Measurements from ENCODE around the gene TLR3. TPM values are rescaled to one million over a fixed set of nuclear protein-coding genes. Genes with fewer than 3 reads are reported as not detected.
A peak's percentile ranks its signal among the peaks of the same experiment; 100 is the strongest.

The TLR3 gene
- total and polyA plus RNA-seq, 12 donors: 1.3 to 27.2 (median 12.8) TPM

DNA sequence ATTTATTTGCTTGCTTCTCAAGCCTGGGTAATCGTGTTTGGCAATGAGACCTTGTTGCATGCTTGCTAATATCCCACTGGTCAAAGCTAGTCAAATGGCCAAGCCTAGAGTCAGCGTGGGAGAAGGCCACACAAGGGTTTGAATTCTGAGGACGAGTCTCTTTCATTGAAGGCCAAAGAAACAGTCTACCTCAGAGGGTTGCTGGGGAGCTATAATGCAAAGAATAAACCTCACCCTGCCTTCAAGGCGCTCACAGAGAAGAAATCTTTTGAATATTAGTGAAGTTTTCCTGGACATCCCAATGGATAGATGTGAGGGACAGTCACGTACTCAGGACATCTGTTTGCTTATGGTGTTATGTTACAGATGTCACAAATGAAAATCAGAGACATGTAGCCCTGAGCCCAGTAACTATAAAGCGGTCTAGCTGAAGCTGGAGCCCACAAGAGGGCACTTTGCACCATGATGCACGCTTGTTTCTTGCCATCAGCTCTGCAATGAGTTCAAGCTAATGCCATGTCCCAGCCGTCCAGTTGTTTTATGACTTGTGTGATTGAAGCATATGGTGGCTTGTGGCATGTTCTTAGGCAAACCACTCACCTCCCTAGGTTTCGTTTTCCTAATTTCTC is 1.1 kb upstream of the TLR3 start:
- Histone ChIP-seq H3K36me3 (replicated peaks in 1 of 2) (no peaks in the 10 kb centered on the region), H3K27ac (peak overlapping the region in 2 of 5 donors; percentile 60 to 73), H3K9me3 (replicated peaks in 1 of 3) (no peaks in the 10 kb centered on the region), H3K4me1 (replicated peaks in 1 of 2) (peaks cover 6 to 14% of the 10 kb centered on the region in 2 donors), H3K4me3 (peak overlapping the region in 3 of 4 donors; percentile 52 to 76 (median 58)), H3K27me3 (no peaks in the 10 kb centered on the region)
- intact Hi-C loops (cut with DNase I): no loop called here
- WGBS, 4 donors: 34 to 44% (median 36%) methylated on average over 9 of the region's 9 CpGs
- DNase-seq: peak; percentile 62 to 84 (median 74)
- TF ChIP-seq, protein P1, sequence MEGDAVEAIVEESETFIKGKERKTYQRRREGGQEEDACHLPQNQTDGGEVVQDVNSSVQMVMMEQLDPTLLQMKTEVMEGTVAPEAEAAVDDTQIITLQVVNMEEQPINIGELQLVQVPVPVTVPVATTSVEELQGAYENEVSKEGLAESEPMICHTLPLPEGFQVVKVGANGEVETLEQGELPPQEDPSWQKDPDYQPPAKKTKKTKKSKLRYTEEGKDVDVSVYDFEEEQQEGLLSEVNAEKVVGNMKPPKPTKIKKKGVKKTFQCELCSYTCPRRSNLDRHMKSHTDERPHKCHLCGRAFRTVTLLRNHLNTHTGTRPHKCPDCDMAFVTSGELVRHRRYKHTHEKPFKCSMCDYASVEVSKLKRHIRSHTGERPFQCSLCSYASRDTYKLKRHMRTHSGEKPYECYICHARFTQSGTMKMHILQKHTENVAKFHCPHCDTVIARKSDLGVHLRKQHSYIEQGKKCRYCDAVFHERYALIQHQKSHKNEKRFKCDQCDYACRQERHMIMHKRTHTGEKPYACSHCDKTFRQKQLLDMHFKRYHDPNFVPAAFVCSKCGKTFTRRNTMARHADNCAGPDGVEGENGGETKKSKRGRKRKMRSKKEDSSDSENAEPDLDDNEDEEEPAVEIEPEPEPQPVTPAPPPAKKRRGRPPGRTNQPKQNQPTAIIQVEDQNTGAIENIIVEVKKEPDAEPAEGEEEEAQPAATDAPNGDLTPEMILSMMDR (IDR thresholded peaks at IDR 0.05): peak; percentile 27 to 54 (median 51)
- TF ChIP-seq POLR2A (IDR thresholded peaks at IDR 0.05): peak in 1 of 2 donors; percentile 38

DNA sequence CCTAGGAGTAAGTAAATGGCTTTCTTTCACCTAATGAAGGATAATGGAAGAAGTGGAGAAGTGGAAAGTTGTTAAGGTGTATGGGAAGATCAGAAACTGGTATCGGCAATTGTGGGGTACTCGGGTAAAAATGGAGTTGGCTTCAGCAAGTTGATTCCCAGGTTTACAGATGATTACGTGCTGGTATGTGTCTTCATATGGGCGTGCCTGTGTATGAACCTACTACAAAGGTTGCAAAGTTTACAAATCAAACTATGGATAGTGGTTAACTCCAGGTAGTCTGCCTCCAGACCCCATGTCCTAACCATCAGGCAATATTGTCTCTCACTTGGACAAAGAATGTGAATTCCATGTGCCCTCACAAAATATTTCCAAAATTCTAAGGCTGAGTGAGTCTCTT is 773 bp downstream of the TLR3 start:
- 53 to 66% (median 64%) methylated on average over 4 of the region's 4 CpGs for WGBS, 4 donors
- H3K4me3 ChIP-seq: peak overlapping the region in 2 of 4 donors; percentile 52 to 76
- H3K4me1 ChIP-seq (replicated peaks in 1 of 2): peaks cover 6 to 14% of the 10 kb centered on the region in 2 donors
- TF ChIP-seq, protein P1 (IDR thresholded peaks at IDR 0.05): no peak
- TF ChIP-seq POLR2A (IDR thresholded peaks at IDR 0.05): no peak
- peak overlapping the region in 1 of 5 donors; percentile 73 for H3K27ac ChIP-seq
- intact Hi-C loops (cut with DNase I): loop anchor here (5.0 to 10.0 kb wide), 2 partner anchors 65 to 68 kb away; no protein-coding TSS in a partner anchor
- H3K27me3 ChIP-seq: no peaks in the 10 kb centered on the region
- H3K9me3 ChIP-seq (replicated peaks in 1 of 3): no peaks in the 10 kb centered on the region
- no peaks in the 10 kb centered on the region for H3K36me3 ChIP-seq (replicated peaks in 1 of 2)
- DNase-seq: no peak

GRCh38 chr4:186072516-186072915 is 3.6 kb downstream of the TLR3 start:
- H3K27ac ChIP-seq: no peak overlapping the region
- intact Hi-C loops (cut with DNase I): loop anchor here (5.0 to 10.0 kb wide), 2 partner anchors 62 to 65 kb away; no protein-coding TSS in a partner anchor
- 94 to 98% (median 96%) methylated on average over 8 to 10 of the region's 10 CpGs for WGBS, 4 donors

DNA sequence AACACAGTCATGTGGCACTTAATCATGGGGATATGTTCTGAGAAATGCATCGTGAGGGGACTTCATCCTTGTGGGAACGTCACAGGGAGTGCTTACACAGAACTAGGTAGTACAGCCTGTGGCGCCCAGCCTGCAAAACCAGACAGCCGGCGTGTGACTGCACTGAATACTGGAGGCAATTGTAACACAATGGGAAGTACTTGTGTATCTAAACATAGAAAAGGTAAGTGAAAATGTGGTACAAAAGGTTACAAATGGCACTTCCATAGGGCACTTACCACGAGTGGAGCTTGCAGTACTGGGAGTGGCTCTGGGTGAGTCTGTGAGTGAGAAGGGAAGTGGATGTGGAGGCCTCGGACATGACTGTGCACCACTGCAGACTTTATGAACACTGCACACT is 5.2 kb downstream of the TLR3 start:
- 59 to 74% (median 66%) methylated on average over 7 of the region's 7 CpGs for WGBS, 4 donors
- DNase-seq: peak in 3 of 7 donors; percentile 13 to 58 (median 20)
- Histone ChIP-seq H3K27ac (no peak overlapping the region), H3K27me3 (no peaks in the 10 kb centered on the region), H3K4me3 (no peak overlapping the region), H3K4me1 (replicated peaks in 1 of 2) (peaks cover 6 to 8% of the 10 kb centered on the region in 2 donors), H3K36me3 (replicated peaks in 1 of 2) (no peaks in the 10 kb centered on the region), H3K9me3 (replicated peaks in 1 of 3) (no peaks in the 10 kb centered on the region)
- intact Hi-C loops (cut with DNase I): loop anchor here (5.0 to 10.0 kb wide), 2 partner anchors 61 to 63 kb away; no protein-coding TSS in a partner anchor
- no peak for TF ChIP-seq POLR2A (IDR thresholded peaks at IDR 0.05)
- TF ChIP-seq, protein P1 (IDR thresholded peaks at IDR 0.05): no peak

More at GRCh38 chr4:186072516-186072915, 3.6 kb downstream of the TLR3 start:
- no peak for DNase-seq
- Histone ChIP-seq H3K4me1 (replicated peaks in 1 of 2) (peaks cover 6 to 14% of the 10 kb centered on the region in 2 donors), H3K27me3 (no peaks in the 10 kb centered on the region), H3K9me3 (replicated peaks in 1 of 3) (no peaks in the 10 kb centered on the region), H3K36me3 (replicated peaks in 1 of 2) (no peaks in the 10 kb centered on the region), H3K4me3 (no peak overlapping the region)
- TF ChIP-seq, protein P1 (IDR thresholded peaks at IDR 0.05): no peak
- TF ChIP-seq POLR2A (IDR thresholded peaks at IDR 0.05): no peak

Data from adrenal gland (tissue), 12 donors.